Regular cardiac myocyte (primary cell): Measurements from ENCODE around the gene SAXO1. TPM values are rescaled to one million over a fixed set of nuclear protein-coding genes. Genes with fewer than 3 reads are reported as not detected.

Experiments
- total RNA-seq: library from RNA; depleted of rRNA; stranded (reverse); fragments of >200 nt; gene quantifications from 2 replicates; pipeline ENCODE4 v1.2.3, GENCODE V29; 2014

The SAXO1 gene
- total RNA-seq = under 0.01 TPM in 1 of 2 replicates, not detected in the other

GRCh38 chr9:19033015-19033414, at the start of gene SAXO1:
SAXO1 (minus strand) TSS chr9:19033209; CDS start chr9:19032908, 301 bp downstream.

GRCh38 chr9:19048966-19049916, 16.2 kb upstream of the SAXO1 start, which contains the start of gene RRAGA:
RRAGA (plus strand) TSS chr9:19049427; CDS start chr9:19049660, 233 bp downstream.

Other genes starting within 250 kb of the SAXO1 start
- gene RRAGA, start 16.2 kb upstream of the SAXO1 start, total RNA-seq = 42.3 and 103 TPM in 2 replicates
- gene HAUS6, start 69.7 kb upstream of the SAXO1 start, total RNA-seq = 14.9 and 19.9 TPM in 2 replicates
- gene PLIN2, start 94.3 kb upstream of the SAXO1 start, total RNA-seq = 132 and 2,811 TPM in 2 replicates
- 40.5 and 86.0 TPM in 2 replicates for gene DENND4C, start 197.5 kb upstream of the SAXO1 start, total RNA-seq